ENCODE measurements around the gene CRYGS.

The CRYGS gene

GRCh38 chr3:186511245-186511644, 32.9 kb downstream of the CRYGS start:
- TF ChIP-seq ZNF639 (tag by site-specific recombination; IDR thresholded peaks at IDR 0.05) (no peak), ZNF394 (tag by site-specific recombination; IDR thresholded peaks at IDR 0.05; ENCODE audit: borderline replicate concordance) (no peak), GLIS2 (tag by site-specific recombination; IDR thresholded peaks at IDR 0.05) (no peak), ZNF16 (tag by site-specific recombination; IDR thresholded peaks at IDR 0.05; ENCODE audit: low read depth) (no peak)
- no peaks in the 10 kb centered on the region for H3K9me3 ChIP-seq (ENCODE audit: control insufficient read depth, insufficient read depth, low read depth, low read length)
- H3K4me1 ChIP-seq (ENCODE audit: control insufficient read depth, insufficient read depth, low read length) = no peaks in the 10 kb centered on the region
- ChIA-PET CTCF (interaction anchor here (0.5 kb wide), 1 partner anchor 488 kb away, joined by 3 read pairs; no protein-coding TSS in a partner anchor), POLR2A (no interaction called here)
- H3K4me3 ChIP-seq (ENCODE audit: low read depth, low read length) = no peak overlapping the region
- no peak overlapping the region for H3K27ac ChIP-seq (ENCODE audit: extremely low read depth, low read depth, low read length)
- no peaks in the 10 kb centered on the region for H3K36me3 ChIP-seq (ENCODE audit: control insufficient read depth in 2 of 2, insufficient read depth in 1 of 2, low read length in 2 of 2)

- Histone ChIP-seq H3K36me3 (ENCODE audit: control insufficient read depth in 2 of 2, insufficient read depth in 1 of 2, low read length in 2 of 2) (no peaks in the 10 kb centered on the region), H3K4me1 (ENCODE audit: control insufficient read depth, insufficient read depth, low read length) (no peaks in the 10 kb centered on the region), H3K27ac (ENCODE audit: extremely low read depth, low read depth, low read length) (no peak overlapping the region), H3K4me3 (ENCODE audit: low read depth, low read length) (no peak overlapping the region), H3K9me3 (ENCODE audit: control insufficient read depth, insufficient read depth, low read depth, low read length) (no peaks in the 10 kb centered on the region)
- POLR2A ChIA-PET = no interaction called here
- peak; percentile 37; the same call in 1 of the 2 replicates for TF ChIP-seq ZIC2 (tag by site-specific recombination; IDR thresholded peaks at IDR 0.05)
- no peak for TF ChIP-seq ZXDB (tag by site-specific recombination; IDR thresholded peaks at IDR 0.05)
- peak; percentile 46; the same call in 1 of the 2 replicates for TF ChIP-seq CTCF (tag by site-specific recombination; IDR thresholded peaks at IDR 0.05)
- CTCF ChIA-PET = interaction anchor here (0.8 kb wide), 1 partner anchor 10 kb away, joined by 3 read pairs; no protein-coding TSS in a partner anchor
These were observed 33.7 kb downstream of the CRYGS start for GRCh38 chr3:186510374-186511079.

GRCh38 chr3:186509423-186509822, 34.8 kb downstream of the CRYGS start:
- Histone ChIP-seq H3K9me3 (ENCODE audit: control insufficient read depth, insufficient read depth, low read depth, low read length) (no peaks in the 10 kb centered on the region), H3K4me1 (ENCODE audit: control insufficient read depth, insufficient read depth, low read length) (no peaks in the 10 kb centered on the region), H3K36me3 (ENCODE audit: control insufficient read depth in 2 of 2, insufficient read depth in 1 of 2, low read length in 2 of 2) (no peaks in the 10 kb centered on the region), H3K4me3 (ENCODE audit: low read depth, low read length) (no peak overlapping the region), H3K27ac (ENCODE audit: extremely low read depth, low read depth, low read length) (no peak overlapping the region)
- TF ChIP-seq KLF8 (tag by site-specific recombination; IDR thresholded peaks at IDR 0.05) (no peak), ZNF664 (tag by site-specific recombination; IDR thresholded peaks at IDR 0.05) (no peak), ZNF280C (tag by site-specific recombination; IDR thresholded peaks at IDR 0.05) (no peak), ZBTB20 (tag by site-specific recombination; IDR thresholded peaks at IDR 0.05) (no peak), ZNF660 (tag by site-specific recombination; IDR thresholded peaks at IDR 0.05) (no peak), ZNF202 (tag by site-specific recombination; IDR thresholded peaks at IDR 0.05; ENCODE audit: borderline replicate concordance) (no peak), SP7 (tag by site-specific recombination; IDR thresholded peaks at IDR 0.05) (no peak), OSR2 (tag by site-specific recombination; IDR thresholded peaks at IDR 0.05) (0 out of 2 replicates have a peak, but pooled peaks have one; percentile 52), TCF7L2 (IDR thresholded peaks at IDR 0.05; ENCODE audit: borderline replicate concordance, low read depth, low read length) (peak; percentile 67; the same call in 1 of the 2 replicates)
- POLR2A ChIA-PET = no interaction called here
- CTCF ChIA-PET = interaction anchor here (1.0 kb wide), 1 partner anchor 31 kb away, joined by 7 read pairs; no protein-coding TSS in a partner anchor
